ENCODE results near the gene TLDC2.

GRCh38 chr20:36891211-36891610 lies 15.3 kb downstream of the TLDC2 start:
- no peak for TF ChIP-seq EGR1 (IDR thresholded peaks at IDR 0.05; ENCODE audit: low read depth in 2 of 2)
- TF ChIP-seq CTCF (IDR thresholded peaks at IDR 0.05; ENCODE audit: low read depth, low read length, missing input control): no peak
- TF ChIP-seq ATF3 (IDR thresholded peaks at IDR 0.05): no peak
- TF ChIP-seq TAF1 (conservative IDR thresholded peaks at IDR 0.05): no peak
- TF ChIP-seq HNF4G (IDR thresholded peaks at IDR 0.05): no peak
- TF ChIP-seq YY1 (IDR thresholded peaks at IDR 0.05): no peak
- TF ChIP-seq MAX (IDR thresholded peaks at IDR 0.05): no peak
- TF ChIP-seq REST (IDR thresholded peaks at IDR 0.05): no peak
- TF ChIP-seq FOXA2 (IDR thresholded peaks at IDR 0.05): no peak
- no peak for TF ChIP-seq ZBTB33 (IDR thresholded peaks at IDR 0.05)
